Activated T-cell treated with anti-CD3 and anti-CD28 coated beads, Interleukin-2, amount 50 U/mL, for 4 hours (primary cell): ENCODE data around the gene HEYL. TPM values are rescaled to one million over a fixed set of nuclear protein-coding genes. Genes with fewer than 3 reads are reported as not detected.
A peak's percentile ranks its signal among the peaks of the same experiment; 100 is the strongest.

Experiments
- ATAC-seq, 2 donors: fragments of 200-7000 bp; cut with Tn5 transposase; one replicate each; pipeline ENCODE4 v1.10.0; 2021
- DNase-seq: peaks from one replicate; pipeline ENCODE4 v3.0.0-alpha.2; 2020
- H3K27me3 Mint-ChIP-seq: one replicate; pipeline ENCODE4 v1.8.0; 2021; ENCODE audit warnings: low read depth, mixed read lengths
- H3K36me3 Mint-ChIP-seq: one replicate; pipeline ENCODE4 v1.8.0; 2022; ENCODE audit warnings: mixed read lengths; ENCODE audit not compliant: insufficient read depth
- H3K4me1 Mint-ChIP-seq: one replicate; pipeline ENCODE4 v1.8.0; 2021; ENCODE audit warnings: low read depth, mixed read lengths
- H3K4me3 Mint-ChIP-seq: one replicate; pipeline ENCODE4 v1.8.0; 2021; ENCODE audit warnings: mild to moderate bottlenecking, moderate library complexity, mixed read lengths
- H3K9me3 Mint-ChIP-seq: one replicate; pipeline ENCODE4 v1.8.0; 2021; ENCODE audit warnings: mixed read lengths
- total RNA-seq, 3 donors: library from RNA; stranded (reverse); gene quantifications; one replicate each; pipeline ENCODE4 v1.2.1, GENCODE V29; 2021

The HEYL gene
- total RNA-seq, 3 donors from 2014 or later, result 0.05 to 0.11 (median 0.08) TPM

DNA sequence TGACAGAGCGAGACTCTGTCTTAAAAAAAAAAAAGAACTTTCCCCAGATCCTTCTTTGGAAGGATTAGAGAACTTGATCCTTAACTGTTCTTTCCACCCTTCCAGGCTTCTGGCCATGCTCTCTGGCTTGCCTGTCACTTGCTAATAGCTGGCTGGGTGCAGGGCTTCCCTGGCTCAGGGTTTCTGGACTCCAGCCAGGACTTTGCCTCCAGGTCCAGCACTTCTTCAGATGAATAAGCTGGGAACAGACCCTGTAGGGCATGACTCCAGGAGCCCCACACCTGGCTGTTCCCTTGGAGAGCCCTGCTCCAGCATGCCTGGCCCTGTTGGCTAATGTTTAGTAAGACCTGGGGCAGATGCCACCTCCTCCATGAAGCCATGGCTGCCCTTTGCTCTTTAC, 35.8 kb upstream of the HEYL start:
- ATAC-seq (no peak), DNase-seq (no peak)
- peaks cover 7% of the 10 kb centered on the region for H3K4me1 Mint-ChIP-seq
- H3K27me3 Mint-ChIP-seq, result peaks cover 17% of the 10 kb centered on the region
- H3K9me3 Mint-ChIP-seq, result no peaks in the 10 kb centered on the region
- no peak overlapping the region for H3K4me3 Mint-ChIP-seq
- H3K36me3 Mint-ChIP-seq, result peaks cover 4% of the 10 kb centered on the region

GRCh38 chr1:39673215-39673614, 33.8 kb upstream of the HEYL start:
- ATAC-seq (no peak), DNase-seq (no peak)
- Mint-ChIP-seq H3K4me3 (no peak overlapping the region), H3K9me3 (no peaks in the 10 kb centered on the region), H3K36me3 (no peaks in the 10 kb centered on the region), H3K4me1 (peaks cover 4% of the 10 kb centered on the region), H3K27me3 (peaks cover 34% of the 10 kb centered on the region)

DNA sequence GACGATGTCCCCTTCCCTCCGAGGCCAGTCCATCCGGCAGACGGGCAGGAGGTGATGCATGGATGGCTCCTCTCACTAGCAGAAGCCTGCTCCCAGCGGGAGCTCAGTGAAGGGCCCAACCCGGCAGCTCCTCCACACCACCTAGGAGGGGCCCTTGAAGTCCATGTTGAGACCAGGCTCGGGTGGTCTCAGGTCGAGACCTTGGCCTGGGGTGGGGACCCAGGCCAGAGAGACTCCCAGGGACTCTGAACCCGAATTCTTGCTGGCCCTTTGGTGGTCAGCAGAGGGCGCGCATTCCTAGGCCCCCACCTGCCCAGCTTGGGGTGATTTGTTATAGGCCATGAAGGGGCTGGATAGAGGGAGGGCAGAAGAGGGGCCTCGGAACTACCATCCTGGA, 33.1 kb upstream of the HEYL start:
- Mint-ChIP-seq H3K4me1 (peaks cover 6% of the 10 kb centered on the region), H3K27me3 (peaks cover 35% of the 10 kb centered on the region), H3K4me3 (peak overlapping the region; percentile 51), H3K9me3 (no peaks in the 10 kb centered on the region), H3K36me3 (no peaks in the 10 kb centered on the region)
- ATAC-seq, result peak; percentile 13 to 35
- DNase-seq, result peak; percentile 44

GRCh38 chr1:39671793-39672550, 32.5 kb upstream of the HEYL start, which contains the start of gene NT5C1A:
TSS of gene NT5C1A (minus strand) at chr1:39672107. CDS start at chr1:39672038, 69 bp downstream.
- H3K36me3 Mint-ChIP-seq, result no peaks in the 10 kb centered on the region
- ATAC-seq (peak; percentile 65 to 71), DNase-seq (no peak)
- peaks cover 35% of the 10 kb centered on the region for H3K27me3 Mint-ChIP-seq
- no peaks in the 10 kb centered on the region for H3K9me3 Mint-ChIP-seq
- peak within 1 kb of the TSS; percentile 51 for H3K4me3 Mint-ChIP-seq
- H3K4me1 Mint-ChIP-seq, result peaks cover 10% of the 10 kb centered on the region

- peaks cover 35% of the 10 kb centered on the region for H3K27me3 Mint-ChIP-seq
- no peak for DNase-seq
- peak overlapping the region; percentile 26 for H3K4me3 Mint-ChIP-seq
- peaks cover 16% of the 10 kb centered on the region for H3K4me1 Mint-ChIP-seq
- H3K36me3 Mint-ChIP-seq, result no peaks in the 10 kb centered on the region
- no peaks in the 10 kb centered on the region for H3K9me3 Mint-ChIP-seq
- ATAC-seq, result peak in 1 of 2 donors; percentile 2
Observed at GRCh38 chr1:39671433-39671792, 32.0 kb upstream of the HEYL start.

DNA sequence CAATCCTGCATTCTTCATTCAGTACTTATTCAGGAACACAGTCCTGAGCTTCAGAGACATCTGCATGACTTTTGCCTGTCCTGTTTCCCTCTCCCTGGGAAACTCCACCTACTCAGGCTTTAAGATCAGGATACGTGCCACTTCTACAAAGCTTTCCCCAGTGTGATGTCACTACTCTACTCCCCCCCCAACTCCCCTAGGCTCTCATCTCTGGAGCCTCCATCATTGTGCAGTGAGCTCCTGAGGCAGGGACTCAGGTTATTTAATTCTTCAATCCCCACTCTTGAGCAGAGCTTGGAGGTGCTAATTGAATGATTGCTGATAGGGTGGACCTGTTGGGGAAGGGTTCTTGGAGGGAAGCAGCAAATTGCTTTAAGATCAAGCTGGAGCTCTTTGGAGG, 31.2 kb upstream of the HEYL start:
- Mint-ChIP-seq H3K4me3 (peak overlapping the region; percentile 20), H3K27me3 (peaks cover 35% of the 10 kb centered on the region), H3K4me1 (peaks cover 18% of the 10 kb centered on the region), H3K9me3 (no peaks in the 10 kb centered on the region), H3K36me3 (no peaks in the 10 kb centered on the region)
- no peak for DNase-seq
- no peak for ATAC-seq

- Mint-ChIP-seq H3K4me1 (peaks cover 18% of the 10 kb centered on the region), H3K36me3 (no peaks in the 10 kb centered on the region), H3K4me3 (no peak overlapping the region)
Observed at GRCh38 chr1:39668894-39669293, 29.5 kb upstream of the HEYL start.

DNA sequence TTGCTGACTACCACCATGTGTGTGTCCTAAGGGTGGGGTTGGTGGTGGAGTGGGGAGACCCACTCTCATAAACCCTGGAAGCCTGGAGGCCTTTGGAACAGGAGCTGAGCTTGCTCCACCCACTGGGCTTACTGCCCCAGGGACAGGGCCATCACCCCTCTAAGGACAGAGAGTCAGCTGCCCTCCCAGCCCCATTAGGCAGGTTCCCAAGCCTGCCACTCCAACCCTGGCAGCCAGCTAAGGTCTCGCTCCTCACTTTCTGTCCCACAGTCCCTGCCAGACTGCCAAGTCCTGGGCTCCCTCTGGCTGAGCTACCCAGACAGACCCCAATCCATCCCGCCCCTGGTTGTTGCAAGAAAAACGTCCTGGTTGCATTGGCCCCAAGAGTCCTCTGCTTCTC, 28.7 kb upstream of the HEYL start:
- peaks cover 18% of the 10 kb centered on the region for H3K4me1 Mint-ChIP-seq
- H3K4me3 Mint-ChIP-seq, result no peak overlapping the region
- H3K27me3 Mint-ChIP-seq, result peaks cover 35% of the 10 kb centered on the region
- no peaks in the 10 kb centered on the region for H3K9me3 Mint-ChIP-seq
- no peaks in the 10 kb centered on the region for H3K36me3 Mint-ChIP-seq
- ATAC-seq (no peak), DNase-seq (no peak)

More at GRCh38 chr1:39668894-39669293, 29.5 kb upstream of the HEYL start:
- DNase-seq (no peak), ATAC-seq (no peak)
- H3K27me3 Mint-ChIP-seq, result peaks cover 35% of the 10 kb centered on the region
- no peaks in the 10 kb centered on the region for H3K9me3 Mint-ChIP-seq

- H3K4me1 Mint-ChIP-seq, result peaks cover 14% of the 10 kb centered on the region
- peaks cover 26% of the 10 kb centered on the region for H3K27me3 Mint-ChIP-seq
- H3K9me3 Mint-ChIP-seq, result no peaks in the 10 kb centered on the region
- no peaks in the 10 kb centered on the region for H3K36me3 Mint-ChIP-seq
- DNase-seq, result no peak
- no peak overlapping the region for H3K4me3 Mint-ChIP-seq
- peak; percentile 94 to 95 for ATAC-seq
Observed at GRCh38 chr1:39666772-39667171, 27.3 kb upstream of the HEYL start.

DNA sequence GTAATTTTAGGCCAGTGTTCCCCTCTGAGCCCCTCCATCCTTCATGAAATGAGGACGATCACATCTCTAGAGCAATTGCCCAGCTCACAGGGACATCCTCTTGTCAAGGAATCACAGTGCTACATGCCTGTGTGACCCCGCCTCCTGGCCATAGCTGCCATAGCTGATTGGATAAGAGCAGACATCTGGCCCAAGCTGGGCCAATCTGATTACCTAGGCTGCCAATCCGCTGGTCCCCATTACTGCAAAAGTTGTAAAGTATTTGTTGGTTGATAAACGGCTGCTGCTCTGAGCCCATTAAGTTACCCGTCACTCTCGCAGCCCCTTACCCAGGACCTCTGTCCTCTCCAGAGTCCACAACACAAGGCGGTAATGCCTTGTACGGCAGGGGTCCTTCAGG, 24.1 kb upstream of the HEYL start:
- ATAC-seq (no peak), DNase-seq (no peak)
- Mint-ChIP-seq H3K4me3 (no peak overlapping the region), H3K27me3 (peaks cover 4% of the 10 kb centered on the region), H3K9me3 (no peaks in the 10 kb centered on the region), H3K4me1 (peaks cover 14% of the 10 kb centered on the region), H3K36me3 (no peaks in the 10 kb centered on the region)

DNA sequence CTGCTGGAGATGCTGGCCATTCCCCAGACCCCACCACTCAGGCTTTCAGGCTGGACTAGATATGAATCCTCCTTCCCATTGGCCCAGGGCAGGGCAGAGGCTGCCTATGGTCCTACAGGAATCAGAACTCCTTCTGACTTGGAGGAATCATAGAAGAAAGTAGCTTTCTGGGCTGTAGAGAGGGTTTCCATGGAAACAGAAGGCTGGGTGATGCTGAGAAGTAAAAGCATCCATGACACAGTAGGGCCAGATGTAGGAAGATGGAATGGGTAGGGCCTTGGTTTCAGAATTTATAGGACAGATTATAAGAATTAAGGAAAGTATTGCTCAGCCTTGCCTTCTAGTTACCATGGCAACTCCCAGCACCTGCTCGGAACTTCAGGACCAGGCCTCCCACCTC, 23.4 kb upstream of the HEYL start:
- no peaks in the 10 kb centered on the region for H3K9me3 Mint-ChIP-seq
- no peak overlapping the region for H3K4me3 Mint-ChIP-seq
- no peaks in the 10 kb centered on the region for H3K27me3 Mint-ChIP-seq

DNA sequence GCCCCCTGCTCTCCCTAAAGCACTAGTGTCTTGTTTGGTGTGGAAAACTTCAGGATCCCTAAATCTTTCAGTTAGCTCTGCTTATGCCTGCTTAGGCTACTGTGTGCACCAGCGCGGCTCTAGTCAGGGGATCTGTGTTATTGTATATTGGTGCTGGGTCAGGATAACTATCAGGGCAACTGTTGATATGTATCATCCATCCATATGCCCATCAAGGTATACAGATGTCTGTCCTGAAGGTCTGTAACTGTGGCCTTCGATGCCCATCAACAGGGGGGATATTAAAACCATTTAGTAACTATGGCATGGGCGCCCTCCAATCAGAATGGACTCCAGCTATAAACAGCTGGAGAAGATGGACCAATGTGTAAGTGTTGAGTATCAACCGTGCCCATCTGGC, 20.1 kb upstream of the HEYL start:
- no peak for ATAC-seq
- peaks cover under 1% of the 10 kb centered on the region for H3K27me3 Mint-ChIP-seq
- no peaks in the 10 kb centered on the region for H3K36me3 Mint-ChIP-seq
- peaks cover 6% of the 10 kb centered on the region for H3K4me1 Mint-ChIP-seq
- no peaks in the 10 kb centered on the region for H3K9me3 Mint-ChIP-seq
- H3K4me3 Mint-ChIP-seq, result no peak overlapping the region
- DNase-seq, result no peak

More for the DNA sequence above, 23.4 kb upstream of the HEYL start:
- H3K4me1 Mint-ChIP-seq, result peaks cover 15% of the 10 kb centered on the region
- DNase-seq (no peak), ATAC-seq (no peak)
- H3K36me3 Mint-ChIP-seq, result no peaks in the 10 kb centered on the region

DNA sequence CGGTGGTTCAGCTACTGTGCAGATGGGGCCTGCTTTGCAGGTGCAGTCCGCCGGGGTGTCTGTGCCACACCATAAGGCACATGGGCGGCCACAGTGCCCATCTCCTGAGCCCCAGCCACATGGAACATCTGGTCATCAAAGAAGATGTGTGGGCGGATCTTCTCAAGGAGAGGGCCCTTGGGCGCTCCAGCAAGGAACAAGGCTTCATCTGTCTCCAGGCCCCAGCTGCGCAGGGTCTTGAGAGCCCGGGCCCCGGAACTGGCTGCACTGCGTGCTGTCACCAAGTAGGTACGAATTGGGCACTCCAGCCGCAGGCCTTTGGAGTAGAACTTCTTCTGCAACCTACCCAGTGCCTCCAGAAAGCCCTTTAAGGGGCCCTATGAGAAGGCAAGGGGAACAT, 19.7 kb upstream of the HEYL start:
- no peak overlapping the region for H3K4me3 Mint-ChIP-seq
- ATAC-seq (no peak), DNase-seq (no peak)
- no peaks in the 10 kb centered on the region for H3K36me3 Mint-ChIP-seq
- no peaks in the 10 kb centered on the region for H3K9me3 Mint-ChIP-seq
- H3K27me3 Mint-ChIP-seq, result peaks cover 4% of the 10 kb centered on the region
- H3K4me1 Mint-ChIP-seq, result peaks cover 6% of the 10 kb centered on the region

DNA sequence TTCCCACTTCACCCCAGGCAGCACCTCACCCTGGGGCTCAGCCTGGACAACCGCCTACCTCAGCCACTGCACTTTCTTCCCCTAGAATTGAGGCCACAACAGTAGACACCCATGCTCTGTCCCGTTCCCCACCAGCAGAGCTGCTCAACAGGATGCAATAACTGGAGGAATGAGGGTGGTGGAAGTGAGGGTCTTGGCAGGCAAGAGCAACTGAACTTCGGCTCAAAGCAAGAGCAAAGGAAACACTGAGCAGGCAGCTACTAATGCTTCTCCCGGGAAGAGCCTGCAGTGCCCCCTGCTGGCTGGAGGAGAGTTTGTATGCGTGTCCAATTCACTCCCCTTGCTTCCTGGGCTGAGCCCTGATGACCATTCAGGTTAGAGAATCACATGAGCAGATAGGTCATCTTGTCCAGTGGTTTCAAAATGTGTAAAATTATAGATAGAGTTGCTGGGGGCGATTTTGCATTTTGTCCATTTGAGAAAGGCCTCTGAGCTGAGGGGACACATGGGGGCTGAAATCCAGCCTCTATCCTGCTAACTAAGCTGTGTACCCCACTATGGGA, 18.6 kb upstream of the HEYL start:
- DNase-seq (peak; percentile 53), ATAC-seq (peak; percentile 74 to 77)
- Mint-ChIP-seq H3K4me3 (no peak overlapping the region), H3K36me3 (no peaks in the 10 kb centered on the region), H3K4me1 (peaks cover 9% of the 10 kb centered on the region), H3K9me3 (no peaks in the 10 kb centered on the region), H3K27me3 (peaks cover 4% of the 10 kb centered on the region)

DNA sequence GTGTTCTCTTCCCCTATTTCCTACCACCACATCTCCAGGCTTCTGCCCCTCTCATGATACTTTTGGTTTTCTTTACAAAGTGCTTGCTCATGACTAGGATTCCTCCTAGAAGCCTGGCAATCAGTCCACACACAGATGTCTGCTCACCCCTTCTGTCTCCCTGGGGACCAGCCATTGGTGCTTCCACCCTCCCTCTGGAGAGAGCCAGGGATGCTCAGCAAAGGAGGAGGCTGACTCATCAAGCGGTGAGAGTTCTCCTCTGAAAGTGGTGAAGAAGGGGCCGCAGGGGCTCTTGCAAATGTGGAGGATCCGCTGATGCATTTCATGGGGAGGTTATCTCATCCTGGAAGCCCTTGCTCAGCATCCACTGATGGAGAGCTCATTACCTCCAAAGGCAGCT, 18.0 kb upstream of the HEYL start:
- ATAC-seq (no peak), DNase-seq (no peak)
- Mint-ChIP-seq H3K4me1 (peaks cover 9% of the 10 kb centered on the region), H3K27me3 (peaks cover 4% of the 10 kb centered on the region), H3K4me3 (no peak overlapping the region), H3K9me3 (no peaks in the 10 kb centered on the region), H3K36me3 (no peaks in the 10 kb centered on the region)
